HG03460 (cell line): ENCODE results near the gene SH3RF3.

Source experiments
- ATAC-seq: cut with Tn5 transposase; IDR thresholded peaks from one replicate; pipeline ENCODE4 v1.9.1; 2021; ENCODE audit not compliant: unreplicated experiment

The SH3RF3 gene

DNA sequence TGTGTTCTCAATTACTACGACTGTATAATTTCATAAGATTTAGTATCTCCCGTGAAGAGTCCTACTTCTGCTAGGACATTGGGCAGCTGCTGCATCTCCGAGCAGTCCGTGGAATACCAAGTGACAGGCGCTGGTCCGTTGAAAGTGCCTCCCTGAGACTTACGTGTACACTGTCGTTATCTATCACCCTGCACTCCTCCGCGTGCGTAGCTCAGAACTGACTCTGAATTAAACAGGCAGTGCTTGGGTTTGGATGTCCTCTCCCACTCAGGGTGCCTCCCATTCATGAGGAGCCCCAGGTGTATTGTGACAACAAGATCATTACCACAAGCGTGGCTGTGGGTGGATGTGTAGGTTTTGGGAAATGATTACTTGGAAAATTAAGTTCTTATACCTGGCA, 148.4 kb downstream of the SH3RF3 start:
- no peak for ATAC-seq

DNA sequence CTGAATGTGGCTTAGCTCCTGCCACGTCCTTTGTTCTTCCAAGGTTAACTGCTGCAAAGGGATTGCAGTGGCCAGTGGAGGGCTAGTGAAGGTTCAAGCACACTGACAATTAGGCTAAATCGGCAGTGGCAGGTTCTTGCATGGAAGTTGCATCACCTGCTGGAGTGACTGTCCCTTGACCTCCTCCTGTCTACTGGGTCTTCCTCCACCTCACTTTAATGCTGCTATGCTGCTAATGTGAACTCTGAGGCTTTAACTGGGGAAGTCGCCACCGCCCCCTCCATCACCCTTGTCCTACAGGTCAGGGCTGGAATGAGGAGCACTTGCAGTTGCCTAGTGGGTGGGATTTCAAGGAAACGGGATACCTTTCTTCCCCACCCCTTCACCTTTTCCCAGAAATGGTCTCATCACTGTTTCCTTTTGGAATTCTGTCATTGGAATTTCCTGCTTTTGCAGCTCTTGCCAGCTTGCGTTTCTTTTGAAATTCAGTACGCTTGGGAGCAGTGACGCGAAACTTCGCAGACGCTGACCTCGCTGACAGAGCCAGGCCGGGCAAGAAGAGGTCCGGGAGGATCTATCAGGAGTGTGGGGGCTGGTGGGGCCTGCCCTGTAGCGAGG, 150.3 kb downstream of the SH3RF3 start:
- ATAC-seq = no peak

- ATAC-seq = no peak
Measured at GRCh38 chr2:109280804-109281203, 151.8 kb downstream of the SH3RF3 start.

DNA sequence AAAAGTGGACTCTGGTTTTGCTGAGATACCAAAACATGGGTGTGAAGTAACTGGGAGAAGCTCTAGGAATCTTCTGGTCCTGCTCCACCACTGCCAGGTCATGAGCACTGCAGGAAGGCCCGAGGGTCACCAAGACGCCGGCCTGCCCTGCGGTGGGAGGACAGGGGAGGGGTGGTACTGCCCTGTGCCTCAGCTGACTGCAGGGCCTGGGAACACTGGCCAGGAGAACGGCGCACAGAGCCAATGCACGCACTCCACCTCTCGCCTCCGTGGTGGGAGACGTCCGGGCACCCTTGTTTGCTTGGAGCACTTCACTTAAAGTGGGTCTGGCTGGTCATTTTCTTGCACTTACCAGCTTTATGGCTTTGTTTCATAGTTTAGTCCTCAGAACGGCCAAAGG, 153.4 kb downstream of the SH3RF3 start:
- ATAC-seq = no peak

- ATAC-seq = no peak
Measured at GRCh38 chr2:109282865-109283264, 153.9 kb downstream of the SH3RF3 start.

- ATAC-seq = no peak
Measured at GRCh38 chr2:109284826-109285225, 155.8 kb downstream of the SH3RF3 start.

DNA sequence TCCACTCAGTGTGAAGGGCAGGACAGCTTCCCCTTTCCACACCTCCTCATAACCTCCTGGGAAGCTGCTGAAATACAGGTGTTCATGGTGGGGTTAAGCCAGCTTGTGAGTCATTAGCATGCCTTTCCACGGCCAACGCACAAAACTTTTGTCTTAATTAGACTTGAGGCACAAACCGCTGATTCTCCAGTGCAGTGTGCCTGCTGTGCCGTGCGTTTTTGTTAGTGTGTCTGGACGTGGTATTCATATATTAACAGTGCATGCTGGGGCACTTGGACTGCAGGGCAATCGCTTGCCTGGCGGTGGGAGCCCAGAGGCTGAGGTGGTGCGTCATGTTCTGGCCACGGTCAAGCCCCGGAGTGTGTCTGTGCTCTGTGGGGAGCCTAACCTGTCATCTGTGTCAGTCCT, 156.2 kb downstream of the SH3RF3 start:
- ATAC-seq = no peak

- no peak for ATAC-seq
Measured at GRCh38 chr2:109287413-109287812, 158.4 kb downstream of the SH3RF3 start.

DNA sequence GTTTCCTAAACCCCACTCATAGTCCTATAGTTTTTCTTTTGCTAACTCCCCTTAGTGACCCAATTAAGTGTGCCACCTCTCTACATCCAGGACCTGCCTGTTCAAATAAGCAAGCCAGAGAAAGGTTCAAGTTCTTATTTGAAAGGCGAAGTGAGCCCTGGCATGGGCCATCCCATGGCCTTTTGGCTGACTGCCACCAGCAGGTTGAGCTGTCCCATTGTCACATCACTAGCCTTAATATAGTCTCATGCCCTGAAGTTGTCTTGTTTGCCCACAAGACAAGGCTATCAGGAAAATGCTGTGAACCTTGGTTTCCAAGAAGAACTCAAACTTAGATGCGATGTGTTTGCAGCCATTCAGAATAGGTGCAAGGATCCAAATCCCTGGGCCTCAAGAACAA, 158.8 kb downstream of the SH3RF3 start:
- no peak for ATAC-seq

DNA sequence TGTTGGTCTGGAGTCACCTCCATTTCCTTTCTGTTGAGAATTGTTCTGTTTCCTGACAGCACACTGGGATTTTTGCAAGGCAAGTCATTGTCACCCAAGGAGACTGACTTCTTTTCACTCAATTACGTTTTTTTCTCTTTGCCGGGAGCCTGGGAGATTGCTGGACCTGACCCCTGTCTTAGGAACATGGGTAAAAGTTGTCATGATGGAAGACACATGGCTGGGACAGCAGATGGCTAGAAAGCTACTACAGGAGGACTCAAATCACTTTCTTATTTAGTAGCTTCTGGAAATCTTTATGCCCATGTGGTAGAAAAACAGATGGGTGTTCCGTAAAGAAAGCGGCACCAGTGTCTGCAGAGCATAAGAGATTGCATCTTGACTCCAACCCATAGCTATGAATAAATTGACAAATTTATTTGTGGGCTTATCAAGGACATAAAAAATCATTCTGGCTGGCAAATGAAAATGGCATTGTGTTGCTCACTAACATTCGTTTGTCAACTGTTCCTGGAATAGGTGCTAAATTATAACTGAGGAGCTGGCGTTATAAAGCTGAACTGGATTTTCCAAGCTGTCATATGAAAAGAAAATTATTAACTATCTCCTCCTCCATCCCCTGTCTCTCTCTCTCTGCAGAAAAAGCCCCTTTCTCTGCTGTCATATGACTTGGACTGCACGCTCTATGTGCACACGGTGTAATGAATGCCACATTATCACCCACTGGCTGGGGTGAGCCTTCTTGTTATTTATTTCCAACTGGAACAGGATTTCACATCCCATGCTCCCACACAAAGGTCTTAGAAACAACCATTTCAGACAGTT, 159.8 kb downstream of the SH3RF3 start:
- no peak for ATAC-seq

GRCh38 chr2:109289504-109290222, 160.7 kb downstream of the SH3RF3 start:
- ATAC-seq = no peak

DNA sequence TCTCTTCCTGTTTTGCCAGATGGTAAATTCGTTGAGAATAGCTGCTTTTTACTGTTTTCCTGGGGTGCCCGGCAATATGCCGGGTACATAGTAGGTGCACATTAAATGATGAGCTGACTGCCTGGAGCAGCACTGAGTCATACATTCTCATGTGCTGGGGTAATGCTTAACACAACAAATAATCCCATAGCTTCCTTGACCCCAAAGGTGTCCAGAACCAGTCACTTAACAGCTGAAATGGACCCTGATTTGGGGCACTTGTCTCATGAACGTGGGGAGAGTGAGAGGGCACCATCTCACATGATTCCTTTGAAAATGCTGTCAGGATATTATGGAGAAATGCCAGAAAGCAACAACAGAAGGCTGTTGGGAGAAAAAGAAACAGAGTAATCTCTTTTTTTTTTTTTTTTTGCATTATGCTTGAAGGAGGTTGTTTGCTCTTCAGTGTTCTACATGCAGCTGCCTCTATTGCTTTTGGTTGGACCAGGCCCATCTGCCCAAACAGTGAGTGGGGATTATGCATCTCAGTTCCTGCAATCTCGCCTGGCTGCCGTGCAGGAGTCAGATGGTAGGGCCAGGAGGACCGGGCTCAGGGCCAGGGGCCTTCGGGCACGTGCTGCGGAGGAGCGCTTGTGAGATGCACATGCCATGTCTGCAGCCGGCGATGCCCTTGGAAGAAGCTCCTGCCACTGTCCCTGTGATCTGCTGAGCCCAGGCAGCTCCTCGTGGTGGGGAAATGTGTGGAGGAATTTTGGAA, 162.1 kb downstream of the SH3RF3 start:
- no peak for ATAC-seq

DNA sequence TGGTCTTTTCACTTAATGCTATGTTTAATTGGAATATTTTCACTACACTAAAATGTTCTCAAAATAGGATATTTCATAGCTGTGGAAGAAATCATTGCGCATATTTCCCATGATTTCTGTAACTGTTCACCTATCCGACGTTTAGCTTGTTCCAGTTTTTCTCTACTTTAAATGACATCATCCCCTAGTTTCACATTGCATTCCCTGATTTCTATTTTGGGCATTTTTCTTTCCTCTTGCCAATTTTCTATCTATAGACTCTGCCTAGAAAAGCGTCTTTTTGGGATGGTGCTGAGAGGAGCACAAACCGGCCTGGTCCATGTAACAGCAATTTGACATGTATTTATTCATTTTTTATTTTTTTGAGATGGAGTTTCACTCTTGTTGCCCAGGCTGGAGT, 163.4 kb downstream of the SH3RF3 start:
- ATAC-seq = no peak

- ATAC-seq = no peak
Measured at GRCh38 chr2:109293663-109294062, 164.7 kb downstream of the SH3RF3 start.

DNA sequence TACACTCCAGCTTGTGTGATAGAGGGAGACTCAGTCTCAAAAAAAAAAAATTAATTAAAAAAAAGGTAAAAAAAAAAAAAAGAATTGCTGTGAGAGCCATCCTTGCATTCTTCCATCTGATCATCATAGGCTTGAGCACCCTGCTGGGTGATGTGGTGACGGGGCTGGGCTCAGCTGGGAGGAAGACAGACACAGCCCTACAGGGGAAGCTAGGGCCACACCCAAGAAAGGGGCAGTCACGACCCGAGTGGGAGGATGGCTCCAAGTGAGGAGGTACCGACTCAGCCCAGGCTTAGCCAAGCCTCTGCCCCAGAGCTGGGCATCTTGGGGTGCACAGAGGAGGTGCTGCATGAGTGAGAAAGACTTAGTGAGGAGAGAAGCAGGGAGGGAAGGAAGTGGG, 165.5 kb downstream of the SH3RF3 start:
- ATAC-seq = no peak

- no peak for ATAC-seq
Measured at GRCh38 chr2:109295070-109295780, 166.2 kb downstream of the SH3RF3 start.

DNA sequence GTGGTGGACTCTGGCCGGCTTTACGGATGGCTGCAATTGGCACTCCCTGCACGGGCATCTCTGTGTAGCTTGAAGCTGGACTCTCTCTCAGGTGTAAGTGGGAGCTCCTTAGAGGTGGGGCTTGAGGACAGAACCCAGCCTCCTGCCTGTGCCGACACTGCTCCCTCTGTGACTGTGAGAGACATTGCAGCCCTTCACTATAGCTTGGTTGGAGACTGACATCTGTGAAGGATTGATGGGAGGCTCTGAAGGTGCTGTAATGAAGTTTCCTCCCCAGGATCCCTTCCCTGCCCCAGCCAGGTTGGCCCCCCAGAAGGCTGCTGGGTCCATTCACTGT, 166.7 kb downstream of the SH3RF3 start:
- no peak for ATAC-seq

- no peak for ATAC-seq
Measured at GRCh38 chr2:109297566-109298490, 168.8 kb downstream of the SH3RF3 start.

DNA sequence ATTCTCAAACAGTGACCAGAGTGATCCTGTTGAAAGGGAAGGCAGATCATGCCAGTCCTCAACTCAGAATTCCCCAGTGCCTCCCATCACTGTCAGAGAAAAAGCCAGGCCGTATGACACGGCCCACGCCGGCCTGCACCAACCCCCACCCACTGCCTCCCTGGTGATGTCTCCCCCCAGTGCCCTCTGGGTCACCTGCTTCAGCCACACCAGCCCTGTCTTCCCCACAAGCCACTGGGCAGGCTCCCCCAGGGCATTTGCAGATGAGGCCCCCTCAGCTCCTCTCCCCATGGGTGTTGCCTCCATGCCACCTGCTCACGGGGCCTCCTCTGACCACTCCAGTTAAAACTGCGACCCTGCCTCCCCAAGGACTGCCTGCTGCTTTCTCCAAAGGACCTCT, 169.8 kb downstream of the SH3RF3 start:
- ATAC-seq = no peak

DNA sequence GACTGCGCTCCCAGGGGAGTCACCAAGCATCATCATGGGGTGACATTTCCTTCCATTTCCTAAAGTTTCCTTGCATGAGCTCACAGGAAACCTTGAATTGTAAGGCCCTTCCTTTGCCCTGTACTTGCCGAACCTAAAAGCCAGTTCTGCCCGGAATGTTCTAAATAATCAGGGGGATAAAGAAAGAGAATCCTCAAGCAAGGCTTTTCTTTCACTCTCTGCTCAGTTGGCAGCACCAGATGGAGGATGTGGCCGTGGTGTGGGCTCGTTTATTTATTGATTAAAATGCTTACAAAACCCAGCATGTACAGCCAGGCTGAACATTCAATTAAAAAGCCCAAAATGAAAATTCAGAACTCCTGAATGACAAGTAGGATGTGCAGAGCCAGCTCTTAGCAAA, 170.5 kb downstream of the SH3RF3 start:
- no peak for ATAC-seq
